Measurements from ENCODE around the gene ZNF423.

ZNF423 gene

GRCh38 chr16:49540836-49541235 is 315.1 kb downstream of the ZNF423 start:
- DNase-seq (ENCODE audit: low read depth): no peak
- no peak overlapping the region for H3K4me3 ChIP-seq (ENCODE audit: low read depth, low read length)

- H3K4me3 ChIP-seq (ENCODE audit: low read depth, low read length): no peak overlapping the region
- DNase-seq (ENCODE audit: low read depth): no peak
Observed at GRCh38 chr16:49539758-49540157, 316.2 kb downstream of the ZNF423 start.

- no peak for DNase-seq (ENCODE audit: low read depth)
- no peak overlapping the region for H3K4me3 ChIP-seq (ENCODE audit: low read depth, low read length)
Observed at GRCh38 chr16:49537924-49538459, 317.9 kb downstream of the ZNF423 start.

- no peak for DNase-seq (ENCODE audit: low read depth)
Observed at GRCh38 chr16:49534901-49535610, 320.9 kb downstream of the ZNF423 start.

GRCh38 chr16:49533422-49533821 is 322.5 kb downstream of the ZNF423 start:
- no peak overlapping the region for H3K4me3 ChIP-seq (ENCODE audit: low read depth, low read length)
- DNase-seq (ENCODE audit: low read depth): no peak

More at GRCh38 chr16:49534901-49535610, 320.9 kb downstream of the ZNF423 start:
- H3K4me3 ChIP-seq (ENCODE audit: low read depth, low read length): no peak overlapping the region

GRCh38 chr16:49532873-49533272 is 323.0 kb downstream of the ZNF423 start:
- H3K4me3 ChIP-seq (ENCODE audit: low read depth, low read length): no peak overlapping the region
- no peak for DNase-seq (ENCODE audit: low read depth)

- no peak for DNase-seq (ENCODE audit: low read depth)
- H3K4me3 ChIP-seq (ENCODE audit: low read depth, low read length): no peak overlapping the region
Observed at GRCh38 chr16:49531931-49532840, 323.7 kb downstream of the ZNF423 start.

GRCh38 chr16:49531425-49531824 is 324.5 kb downstream of the ZNF423 start:
- H3K4me3 ChIP-seq (ENCODE audit: low read depth, low read length): no peak overlapping the region
- DNase-seq (ENCODE audit: low read depth): no peak

- H3K4me3 ChIP-seq (ENCODE audit: low read depth, low read length): no peak overlapping the region
Observed at GRCh38 chr16:49530427-49530970, 325.4 kb downstream of the ZNF423 start.

GRCh38 chr16:49529411-49530045 is 326.4 kb downstream of the ZNF423 start:
- no peak overlapping the region for H3K4me3 ChIP-seq (ENCODE audit: low read depth, low read length)
- DNase-seq (ENCODE audit: low read depth): no peak

More at GRCh38 chr16:49530427-49530970, 325.4 kb downstream of the ZNF423 start:
- no peak for DNase-seq (ENCODE audit: low read depth)

- no peak for DNase-seq (ENCODE audit: low read depth)
- no peak overlapping the region for H3K4me3 ChIP-seq (ENCODE audit: low read depth, low read length)
Observed at GRCh38 chr16:49528866-49529288, 327.0 kb downstream of the ZNF423 start.

- peak overlapping the region; percentile 32 for H3K4me3 ChIP-seq (ENCODE audit: low read depth, low read length)
Observed at GRCh38 chr16:49528060-49528865, 327.6 kb downstream of the ZNF423 start.

GRCh38 chr16:49527611-49528010 is 328.3 kb downstream of the ZNF423 start:
- H3K4me3 ChIP-seq (ENCODE audit: low read depth, low read length): no peak overlapping the region
- no peak for DNase-seq (ENCODE audit: low read depth)

More at GRCh38 chr16:49528060-49528865, 327.6 kb downstream of the ZNF423 start:
- DNase-seq (ENCODE audit: low read depth): peak; percentile 2

GRCh38 chr16:49526860-49527365 is 329.0 kb downstream of the ZNF423 start:
- no peak for DNase-seq (ENCODE audit: low read depth)
- no peak overlapping the region for H3K4me3 ChIP-seq (ENCODE audit: low read depth, low read length)

- no peak overlapping the region for H3K4me3 ChIP-seq (ENCODE audit: low read depth, low read length)
- DNase-seq (ENCODE audit: low read depth): no peak
Observed at GRCh38 chr16:49524947-49525315, 331.0 kb downstream of the ZNF423 start.

- DNase-seq (ENCODE audit: low read depth): no peak
Observed at GRCh38 chr16:49524216-49524946, 331.5 kb downstream of the ZNF423 start.

GRCh38 chr16:49523435-49524159 is 332.3 kb downstream of the ZNF423 start:
- H3K4me3 ChIP-seq (ENCODE audit: low read depth, low read length): no peak overlapping the region
- DNase-seq (ENCODE audit: low read depth): no peak

More at GRCh38 chr16:49524216-49524946, 331.5 kb downstream of the ZNF423 start:
- H3K4me3 ChIP-seq (ENCODE audit: low read depth, low read length): no peak overlapping the region

Data from skeletal muscle cell (primary cell).